ENCODE measurements around the gene KDM6A. TPM values are rescaled to one million over a fixed set of nuclear protein-coding genes. Genes with fewer than 3 reads are reported as not detected.
"Not testable (repeated sequence)": the region's sequence is repeated elsewhere in the genome, so short reads cannot be mapped to it uniquely, and the experiment has no call there.

Gene KDM6A
- total and polyA plus RNA-seq, 5 donors, result 4.5 to 20.0 (median 13.2) TPM

GRCh38 chrX:45126158-45126557 is 253.2 kb downstream of the KDM6A start:
- H3K4me3 ChIP-seq (ENCODE audit: low read length), result no peak overlapping the region
- H3K9me3 ChIP-seq (ENCODE audit: control insufficient read depth, low read length), result no peaks in the 10 kb centered on the region

GRCh38 chrX:45128896-45129454 is 256.0 kb downstream of the KDM6A start:
- ATAC-seq (no peak), DNase-seq (no peak)
- H3K27me3 ChIP-seq (ENCODE audit: control insufficient read depth, insufficient read depth), result no peaks in the 10 kb centered on the region
- intact Hi-C loops (cut with DNase I), result no loop called here
- H3K4me1 ChIP-seq (ENCODE audit: control insufficient read depth, insufficient read depth, low read length), result no peaks in the 10 kb centered on the region
- 87% methylated on average over 4 of the region's 4 CpGs for WGBS
- no peak overlapping the region for H3K4me3 ChIP-seq (ENCODE audit: low read length)
- no peak overlapping the region for H3K27ac ChIP-seq (ENCODE audit: low read length)
- H3K9me3 ChIP-seq (ENCODE audit: control insufficient read depth, low read length), result no peaks in the 10 kb centered on the region

More at GRCh38 chrX:45126158-45126557, 253.2 kb downstream of the KDM6A start:
- DNase-seq (no peak), ATAC-seq (no peak)
- H3K27ac ChIP-seq (ENCODE audit: low read length), result no peak overlapping the region
- 97% methylated on average over 1 of the region's 1 CpG for WGBS
- no peaks in the 10 kb centered on the region for H3K27me3 ChIP-seq (ENCODE audit: control insufficient read depth, insufficient read depth)
- no peaks in the 10 kb centered on the region for H3K4me1 ChIP-seq (ENCODE audit: control insufficient read depth, insufficient read depth, low read length)
- intact Hi-C loops (cut with DNase I), result no loop called here

- H3K27me3 ChIP-seq (ENCODE audit: control insufficient read depth, insufficient read depth), result no peaks in the 10 kb centered on the region
- no peak for DNase-seq
- intact Hi-C loops (cut with DNase I), result no loop called here
- no peak overlapping the region for H3K4me3 ChIP-seq (ENCODE audit: low read length)
- no peak overlapping the region for H3K27ac ChIP-seq (ENCODE audit: low read length)
- H3K9me3 ChIP-seq (ENCODE audit: control insufficient read depth, low read length), result no peaks in the 10 kb centered on the region
- 95% methylated on average over 3 of the region's 3 CpGs for WGBS
- no peak for ATAC-seq
- H3K4me1 ChIP-seq (ENCODE audit: control insufficient read depth, insufficient read depth, low read length), result no peaks in the 10 kb centered on the region
These were observed 260.5 kb downstream of the KDM6A start for GRCh38 chrX:45133465-45133864.

GRCh38 chrX:45134315-45134731 is 261.3 kb downstream of the KDM6A start:
- 32% methylated on average over 7 of the region's 7 CpGs for WGBS
- Histone ChIP-seq H3K27me3 (ENCODE audit: control insufficient read depth, insufficient read depth) (no peaks in the 10 kb centered on the region), H3K4me1 (ENCODE audit: control insufficient read depth, insufficient read depth, low read length) (no peaks in the 10 kb centered on the region), H3K27ac (ENCODE audit: low read length) (peak overlapping the region; percentile 25), H3K4me3 (ENCODE audit: low read length) (no peak overlapping the region), H3K9me3 (ENCODE audit: control insufficient read depth, low read length) (no peaks in the 10 kb centered on the region)
- ATAC-seq (peak; percentile 91 to 98), DNase-seq (peak; percentile 67 to 84 (median 84))
- intact Hi-C loops (cut with DNase I), result no loop called here

DNA sequence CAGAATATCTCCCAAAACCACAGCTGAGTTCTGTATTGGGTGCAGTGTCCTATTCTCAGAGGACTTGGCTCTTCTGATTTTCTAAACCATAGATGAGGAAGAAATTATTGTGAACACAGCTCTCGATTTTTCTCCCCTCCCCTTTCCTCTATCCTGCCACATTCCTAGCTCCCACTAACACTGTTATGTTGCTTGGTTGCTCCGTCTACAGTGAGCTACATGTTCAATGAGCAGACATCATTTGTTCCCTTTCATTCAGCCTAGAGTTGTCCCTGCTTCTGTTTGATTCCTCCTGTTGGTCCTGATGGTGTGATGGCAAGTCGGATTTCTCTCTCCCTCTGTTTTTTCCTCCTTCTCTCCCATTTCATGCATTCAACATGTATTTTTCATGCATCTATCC is 261.8 kb downstream of the KDM6A start:
- no peak overlapping the region for H3K4me3 ChIP-seq (ENCODE audit: low read length)
- WGBS, result 29% methylated on average over 3 of the region's 3 CpGs
- intact Hi-C loops (cut with DNase I), result no loop called here
- no peak for DNase-seq
- no peak overlapping the region for H3K27ac ChIP-seq (ENCODE audit: low read length)
- peak; percentile 67 to 74 for ATAC-seq
- H3K9me3 ChIP-seq (ENCODE audit: control insufficient read depth, low read length), result no peaks in the 10 kb centered on the region
- no peaks in the 10 kb centered on the region for H3K27me3 ChIP-seq (ENCODE audit: control insufficient read depth, insufficient read depth)
- H3K4me1 ChIP-seq (ENCODE audit: control insufficient read depth, insufficient read depth, low read length), result no peaks in the 10 kb centered on the region

GRCh38 chrX:45135391-45136075 is 262.5 kb downstream of the KDM6A start:
- H3K27me3 ChIP-seq (ENCODE audit: control insufficient read depth, insufficient read depth); H3K4me1 ChIP-seq (ENCODE audit: control insufficient read depth, insufficient read depth, low read length); DNase-seq; ATAC-seq; H3K4me3 ChIP-seq (ENCODE audit: low read length); H3K9me3 ChIP-seq (ENCODE audit: control insufficient read depth, low read length); H3K27ac ChIP-seq (ENCODE audit: low read length); intact Hi-C loops (cut with DNase I): not testable (repeated sequence)
- WGBS, result 90% methylated on average over 4 of the region's 4 CpGs

DNA sequence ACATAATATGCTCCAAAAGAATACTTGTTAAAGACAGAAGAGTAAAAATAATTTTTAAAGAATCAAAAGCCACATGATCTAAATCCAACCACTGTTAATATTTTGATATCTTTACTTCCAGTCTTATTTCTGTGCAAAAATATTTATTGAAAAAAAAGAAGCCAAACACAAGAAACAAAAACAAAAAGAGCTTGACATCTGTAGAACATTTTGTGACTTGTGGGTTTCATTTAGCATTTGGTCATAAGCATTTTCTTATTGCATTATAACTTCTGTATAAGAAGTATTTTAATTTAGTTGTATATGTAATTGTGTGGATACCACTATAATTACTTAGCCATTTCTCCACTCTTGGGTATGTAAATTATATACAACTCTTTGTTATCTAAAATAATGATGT is 264.5 kb downstream of the KDM6A start:
- ATAC-seq, result no peak
- no peak overlapping the region for H3K4me3 ChIP-seq (ENCODE audit: low read length)
- no peak for DNase-seq
- H3K4me1 ChIP-seq (ENCODE audit: control insufficient read depth, insufficient read depth, low read length), result no peaks in the 10 kb centered on the region
- H3K9me3 ChIP-seq (ENCODE audit: control insufficient read depth, low read length), result no peaks in the 10 kb centered on the region
- no peaks in the 10 kb centered on the region for H3K27me3 ChIP-seq (ENCODE audit: control insufficient read depth, insufficient read depth)
- intact Hi-C loops (cut with DNase I), result no loop called here
- H3K27ac ChIP-seq (ENCODE audit: low read length), result no peak overlapping the region

DNA sequence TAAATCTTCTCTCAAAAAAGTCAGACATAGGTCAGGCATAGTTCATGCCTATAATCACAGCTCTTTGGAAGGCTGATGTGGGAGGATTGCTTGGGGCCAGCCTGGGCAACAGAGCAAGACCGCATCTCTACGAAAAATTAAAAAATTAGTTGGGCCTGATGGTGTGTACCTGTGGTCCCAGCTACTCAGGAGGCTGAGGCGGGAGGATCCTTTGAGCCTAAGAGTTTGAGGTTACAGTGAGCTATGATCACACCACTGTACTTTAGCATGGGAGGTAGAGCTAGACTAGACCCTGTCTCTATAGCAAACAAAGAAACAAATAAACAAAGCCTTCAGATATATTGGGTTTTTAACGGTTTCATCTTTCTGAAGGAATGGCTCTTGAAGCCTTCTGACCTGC is 265.5 kb downstream of the KDM6A start:
- no peak for DNase-seq
- H3K27me3 ChIP-seq (ENCODE audit: control insufficient read depth, insufficient read depth), result no peaks in the 10 kb centered on the region
- no peaks in the 10 kb centered on the region for H3K4me1 ChIP-seq (ENCODE audit: control insufficient read depth, insufficient read depth, low read length)
- 90% methylated on average over 4 of the region's 4 CpGs for WGBS
- intact Hi-C loops (cut with DNase I), result no loop called here
- H3K27ac ChIP-seq (ENCODE audit: low read length), result no peak overlapping the region
- ATAC-seq, result no peak
- H3K4me3 ChIP-seq (ENCODE audit: low read length), result no peak overlapping the region
- no peaks in the 10 kb centered on the region for H3K9me3 ChIP-seq (ENCODE audit: control insufficient read depth, low read length)

GRCh38 chrX:45140812-45141211 is 267.8 kb downstream of the KDM6A start:
- WGBS, result 93% methylated on average over 4 of the region's 4 CpGs
- no peaks in the 10 kb centered on the region for H3K4me1 ChIP-seq (ENCODE audit: control insufficient read depth, insufficient read depth, low read length)
- no peak overlapping the region for H3K4me3 ChIP-seq (ENCODE audit: low read length)
- no peak overlapping the region for H3K27ac ChIP-seq (ENCODE audit: low read length)
- intact Hi-C loops (cut with DNase I), result no loop called here
- no peaks in the 10 kb centered on the region for H3K27me3 ChIP-seq (ENCODE audit: control insufficient read depth, insufficient read depth)
- DNase-seq (no peak), ATAC-seq (no peak)
- H3K9me3 ChIP-seq (ENCODE audit: control insufficient read depth, low read length), result no peaks in the 10 kb centered on the region

DNA sequence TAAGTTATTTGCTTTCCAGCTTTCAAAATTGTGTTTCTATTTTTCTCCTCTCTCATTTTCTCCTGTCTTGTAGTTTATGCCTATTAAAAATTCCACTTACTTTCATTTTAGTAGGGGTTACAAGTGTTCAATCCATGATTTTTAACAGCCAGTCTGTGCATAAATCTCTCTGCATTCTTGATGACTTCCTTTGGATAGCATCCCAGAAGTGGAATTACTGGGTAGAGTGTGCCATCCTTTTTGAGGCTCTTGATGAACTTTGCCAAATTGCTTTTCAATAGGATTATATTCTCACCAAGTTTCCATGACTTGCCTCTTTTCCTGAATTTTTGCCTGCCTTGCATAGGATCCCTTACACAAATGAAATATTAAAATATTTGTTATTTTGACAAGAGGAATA is 269.2 kb downstream of the KDM6A start:
- Histone ChIP-seq H3K27me3 (ENCODE audit: control insufficient read depth, insufficient read depth) (no peaks in the 10 kb centered on the region), H3K27ac (ENCODE audit: low read length) (no peak overlapping the region), H3K9me3 (ENCODE audit: control insufficient read depth, low read length) (no peaks in the 10 kb centered on the region), H3K4me1 (ENCODE audit: control insufficient read depth, insufficient read depth, low read length) (no peaks in the 10 kb centered on the region), H3K4me3 (ENCODE audit: low read length) (no peak overlapping the region)
- intact Hi-C loops (cut with DNase I), result no loop called here
- DNase-seq, result no peak
- no peak for ATAC-seq

DNA sequence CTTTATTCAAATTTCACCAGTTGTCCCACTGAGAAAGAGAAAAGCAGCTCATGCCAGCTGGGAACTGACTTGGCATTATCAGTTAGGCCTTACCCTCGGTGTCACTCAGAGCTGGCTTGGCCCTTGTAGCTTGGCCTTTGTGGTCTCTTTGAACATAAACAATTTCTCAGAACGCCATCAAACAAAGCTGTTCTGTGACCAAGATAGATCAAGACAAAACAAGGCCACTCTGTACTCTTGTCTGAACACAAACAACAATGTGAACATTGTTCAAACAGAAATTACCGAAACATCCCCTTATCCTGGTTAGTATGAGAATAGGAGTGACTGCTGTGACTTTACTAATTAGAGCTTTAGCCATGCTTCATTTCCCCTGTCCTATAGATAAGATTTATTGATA is 270.5 kb downstream of the KDM6A start:
- no peaks in the 10 kb centered on the region for H3K9me3 ChIP-seq (ENCODE audit: control insufficient read depth, low read length)
- no peaks in the 10 kb centered on the region for H3K27me3 ChIP-seq (ENCODE audit: control insufficient read depth, insufficient read depth)
- ATAC-seq (no peak), DNase-seq (no peak)
- no peaks in the 10 kb centered on the region for H3K4me1 ChIP-seq (ENCODE audit: control insufficient read depth, insufficient read depth, low read length)
- 84% methylated on average over 3 of the region's 3 CpGs for WGBS
- no peak overlapping the region for H3K27ac ChIP-seq (ENCODE audit: low read length)
- intact Hi-C loops (cut with DNase I), result no loop called here
- H3K4me3 ChIP-seq (ENCODE audit: low read length), result no peak overlapping the region

Data from right cardiac atrium (tissue), 5 donors.